Loucy (cell line): ENCODE results near the gene DHDH.

Experiments
- H2AFZ ChIP-seq: fragments of 200-600 bp; sonication (generic); 2 replicates; pipeline ENCODE4 v1.6.0; 2016; ENCODE audit warnings: antibody characterized with exemption, mild to moderate bottlenecking, low read length, moderate library complexity
- H3F3A ChIP-seq: fragments of 200-600 bp; 2 replicates; pipeline ENCODE4 v1.6.0; 2016; ENCODE audit warnings: antibody characterized with exemption, low read depth, mild to moderate bottlenecking
- H3K27me3 ChIP-seq: fragments of 200-600 bp; sonication (generic); 2 replicates; pipeline ENCODE4 v1.6.1; 2014; ENCODE audit warnings: low read length, mild to moderate bottlenecking; ENCODE audit not compliant: insufficient read depth, poor library complexity, severe bottlenecking
- H3K36me3 ChIP-seq: fragments of 200-600 bp; sonication (generic); 2 replicates; pipeline ENCODE4 v1.6.1; 2016; ENCODE audit warnings: low read length; ENCODE audit not compliant: insufficient read depth
- H3K4me1 ChIP-seq: fragments of 200-600 bp; sonication (generic); 2 replicates; pipeline ENCODE4 v1.5.1; 2014; ENCODE audit warnings: low read length, mild to moderate bottlenecking; ENCODE audit not compliant: insufficient read depth, poor library complexity, severe bottlenecking
- H3K4me2 ChIP-seq: fragments of 200-600 bp; sonication (generic); 2 replicates; pipeline ENCODE4 v1.6.0; 2014; ENCODE audit warnings: antibody characterized with exemption, low read length, low read depth, mild to moderate bottlenecking; ENCODE audit not compliant: poor library complexity, severe bottlenecking
- H3K4me3 ChIP-seq: fragments of 200-600 bp; sonication (generic); 2 replicates; pipeline ENCODE4 v1.5.1; 2014; ENCODE audit warnings: low read length, mild to moderate bottlenecking, mixed read lengths; ENCODE audit not compliant: poor library complexity, severe bottlenecking
- H3K79me2 ChIP-seq: fragments of 200-600 bp; sonication (generic); 2 replicates; pipeline ENCODE4 v1.6.1; 2014; ENCODE audit warnings: low read length; ENCODE audit not compliant: insufficient read depth
- H3K9ac ChIP-seq: fragments of 200-600 bp; sonication (generic); 2 replicates; pipeline ENCODE4 v1.6.0; 2014; ENCODE audit warnings: mild to moderate bottlenecking, low read depth, low read length, moderate library complexity; ENCODE audit not compliant: poor library complexity, severe bottlenecking
- H3K9me2 ChIP-seq: fragments of 200-600 bp; sonication (generic); replicated peaks from 2 replicates; pipeline ENCODE4 v1.6.1; 2016; ENCODE audit warnings: low read depth, low read length, mixed read lengths
- H3K9me3 ChIP-seq: fragments of 200-600 bp; sonication (generic); 2 replicates; pipeline ENCODE4 v1.6.1; 2014; ENCODE audit warnings: mild to moderate bottlenecking, antibody characterized with exemption, low read length, low read depth; ENCODE audit not compliant: insufficient read depth
- H4K20me1 ChIP-seq: fragments of 200-600 bp; sonication (generic); 2 replicates; pipeline ENCODE4 v1.6.0; 2014; ENCODE audit warnings: antibody characterized with exemption, low read length, mild to moderate bottlenecking; ENCODE audit not compliant: insufficient read depth, poor library complexity, severe bottlenecking
- EZH2phosphoT487 ChIP-seq: fragments of 200-600 bp; IDR thresholded peaks from 2 replicates; pipeline ENCODE4 v1.6.1; 2018; ENCODE audit warnings: antibody characterized with exemption, mild to moderate bottlenecking, moderate library complexity, borderline replicate concordance
- TF ChIP-seq, protein P1 (sequence below): fragments of 200-600 bp; sonication (generic); conservative IDR thresholded peaks from 2 replicates; pipeline ENCODE4 v1.5.1; 2014; ENCODE audit warnings: mild to moderate bottlenecking, antibody characterized with exemption, low read length

The DHDH gene

DNA sequence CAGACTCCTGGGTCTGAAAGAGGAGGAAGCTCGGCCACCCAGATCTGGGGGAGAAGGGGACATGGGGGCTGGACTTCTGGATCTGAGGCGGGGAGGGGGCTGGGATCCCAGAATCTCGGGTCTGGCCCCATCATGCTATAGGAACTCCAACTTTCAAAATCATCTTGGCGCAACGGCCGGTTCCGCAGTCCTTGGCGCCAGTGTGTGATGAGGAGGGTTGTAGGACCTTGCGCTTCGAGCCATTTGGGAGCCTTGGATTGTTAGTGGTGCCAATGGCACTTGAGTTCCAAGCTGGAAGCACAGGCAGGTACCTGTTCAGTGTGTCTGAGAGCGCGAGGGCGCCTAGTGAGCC, 60.5 kb downstream of the DHDH start:
- Histone ChIP-seq H3F3A (no peaks in the 10 kb centered on the region), H3K36me3 (no peaks in the 10 kb centered on the region), H3K4me1 (peaks cover 18% of the 10 kb centered on the region), H3K9me3 (no peaks in the 10 kb centered on the region), H2AFZ (0 out of 2 replicates have a peak overlapping the region, but pooled peaks have one; percentile 83), H3K27me3 (no peaks in the 10 kb centered on the region), H3K4me2 (peak overlapping the region; percentile 81), H3K9me2 (no peaks in the 10 kb centered on the region), H3K79me2 (peaks cover 79% of the 10 kb centered on the region), H3K4me3 (peak overlapping the region; percentile 89), H4K20me1 (peaks cover 28% of the 10 kb centered on the region), H3K9ac (peak overlapping the region; percentile 95)
- TF ChIP-seq, protein P1, sequence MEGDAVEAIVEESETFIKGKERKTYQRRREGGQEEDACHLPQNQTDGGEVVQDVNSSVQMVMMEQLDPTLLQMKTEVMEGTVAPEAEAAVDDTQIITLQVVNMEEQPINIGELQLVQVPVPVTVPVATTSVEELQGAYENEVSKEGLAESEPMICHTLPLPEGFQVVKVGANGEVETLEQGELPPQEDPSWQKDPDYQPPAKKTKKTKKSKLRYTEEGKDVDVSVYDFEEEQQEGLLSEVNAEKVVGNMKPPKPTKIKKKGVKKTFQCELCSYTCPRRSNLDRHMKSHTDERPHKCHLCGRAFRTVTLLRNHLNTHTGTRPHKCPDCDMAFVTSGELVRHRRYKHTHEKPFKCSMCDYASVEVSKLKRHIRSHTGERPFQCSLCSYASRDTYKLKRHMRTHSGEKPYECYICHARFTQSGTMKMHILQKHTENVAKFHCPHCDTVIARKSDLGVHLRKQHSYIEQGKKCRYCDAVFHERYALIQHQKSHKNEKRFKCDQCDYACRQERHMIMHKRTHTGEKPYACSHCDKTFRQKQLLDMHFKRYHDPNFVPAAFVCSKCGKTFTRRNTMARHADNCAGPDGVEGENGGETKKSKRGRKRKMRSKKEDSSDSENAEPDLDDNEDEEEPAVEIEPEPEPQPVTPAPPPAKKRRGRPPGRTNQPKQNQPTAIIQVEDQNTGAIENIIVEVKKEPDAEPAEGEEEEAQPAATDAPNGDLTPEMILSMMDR, result no peak
- TF ChIP-seq EZH2phosphoT487, result no peak
